Vagina (tissue), 2 donors: Measurements from ENCODE around the gene CMSS1. TPM values are rescaled to one million over a fixed set of nuclear protein-coding genes. Genes with fewer than 3 reads are reported as not detected.

Experiments
- DNase-seq, 2 donors: peaks; one replicate each; pipeline ENCODE4 v3.0.0-alpha.2; 2017; ENCODE audit errors: extremely low spot score in 2 of 2
- H3K27ac ChIP-seq: fragments of 200-600 bp; sonication (generic); one replicate; pipeline ENCODE4 v1.5.1; 2019
- H3K27me3 ChIP-seq: fragments of 200-600 bp; sonication (generic); one replicate; pipeline ENCODE4 v1.5.1; 2019
- H3K36me3 ChIP-seq, 2 donors: fragments of 200-600 bp; sonication (generic); one replicate each; pipeline ENCODE4 v1.5.1; 2017 to 2019
- H3K4me1 ChIP-seq: fragments of 200-600 bp; sonication (generic); one replicate; pipeline ENCODE4 v1.5.1; 2019
- H3K4me3 ChIP-seq, 2 donors: fragments of 200-600 bp; sonication (generic); 1 replicate in 1 of 2; 2 replicates in 1 of 2; pipeline ENCODE4 v1.5.1; 2016 to 2019
- H3K9me3 ChIP-seq: fragments of 200-600 bp; sonication (generic); one replicate; pipeline ENCODE4 v1.5.1; 2019
- CTCF ChIP-seq, 3 experiments: fragments of 450-650 bp in 2 of 3; fragments of 200-600 bp in 1 of 3; sonication (generic) in 1 of 3; IDR thresholded peaks; one replicate each; pipeline ENCODE4 v1.5.1; 2017 to 2019; ENCODE audit warnings: antibody characterized with exemption in 3 of 3, mild to moderate bottlenecking in 2 of 3, moderate library complexity in 2 of 3
- POLR2A ChIP-seq, 2 donors: fragments of 450-650 bp; IDR thresholded peaks; one replicate each; pipeline ENCODE4 v1.6.1; 2017; ENCODE audit warnings: antibody characterized with exemption in 2 of 2, mild to moderate bottlenecking in 2 of 2, moderate library complexity in 2 of 2
- POLR2AphosphoS5 ChIP-seq, 2 donors: sonication (generic); formaldehyde crosslinking; IDR thresholded peaks; one replicate each; pipeline ENCODE4 v1.9.0; 2017; ENCODE audit warnings: antibody characterized with exemption in 2 of 2, mild to moderate bottlenecking in 2 of 2, low read depth in 1 of 2; ENCODE audit not compliant: insufficient read depth in 1 of 2
- intact Hi-C: fragments of 100-400 bp; cut with DNase I; formaldehyde crosslinking; loops from one replicate; pipeline ENCODE4 v1.15.1; 2023
- total RNA-seq: library from RNA; depleted of rRNA; stranded (reverse); fragments of >200 nt; gene quantifications from one replicate; pipeline ENCODE4 v1.2.3, GENCODE V29; 2016

CMSS1 gene
- total RNA-seq, 1 donor from 2014 or later: 21.4 TPM

- no peak overlapping the region for H3K27ac ChIP-seq
- no peaks in the 10 kb centered on the region for H3K27me3 ChIP-seq
- no peak for DNase-seq
- H3K36me3 ChIP-seq: no peaks in the 10 kb centered on the region
- H3K4me3 ChIP-seq: no peak overlapping the region
- no peak for TF ChIP-seq CTCF (IDR thresholded peaks at IDR 0.05)
- no peak for TF ChIP-seq POLR2A (IDR thresholded peaks at IDR 0.05)
- TF ChIP-seq POLR2AphosphoS5 (IDR thresholded peaks at IDR 0.05; ENCODE audit: insufficient read depth in 1 of 2, low read depth in 1 of 2): no peak
- intact Hi-C loops: no loop called here
- no peaks in the 10 kb centered on the region for H3K4me1 ChIP-seq
- no peaks in the 10 kb centered on the region for H3K9me3 ChIP-seq
These were observed 240.3 kb downstream of the CMSS1 start for GRCh38 chr3:100057716-100058575.

GRCh38 chr3:100059472-100059871 is 241.8 kb downstream of the CMSS1 start:
- no peaks in the 10 kb centered on the region for H3K9me3 ChIP-seq
- DNase-seq: no peak
- no peak overlapping the region for H3K27ac ChIP-seq
- no peaks in the 10 kb centered on the region for H3K27me3 ChIP-seq
- no peaks in the 10 kb centered on the region for H3K4me1 ChIP-seq
- intact Hi-C loops: no loop called here
- no peak for TF ChIP-seq POLR2A (IDR thresholded peaks at IDR 0.05)
- no peak for TF ChIP-seq POLR2AphosphoS5 (IDR thresholded peaks at IDR 0.05; ENCODE audit: insufficient read depth in 1 of 2, low read depth in 1 of 2)
- no peaks in the 10 kb centered on the region for H3K36me3 ChIP-seq
- no peak overlapping the region for H3K4me3 ChIP-seq

- Histone ChIP-seq H3K27me3 (no peaks in the 10 kb centered on the region), H3K27ac (no peak overlapping the region), H3K4me3 (no peak overlapping the region), H3K36me3 (no peaks in the 10 kb centered on the region), H3K4me1 (no peaks in the 10 kb centered on the region), H3K9me3 (no peaks in the 10 kb centered on the region)
- intact Hi-C loops: loop anchor here (10.0 kb wide), 1 partner anchor 194 kb away; no protein-coding TSS in a partner anchor
- no peak for DNase-seq
- TF ChIP-seq CTCF (IDR thresholded peaks at IDR 0.05) (no peak), POLR2AphosphoS5 (IDR thresholded peaks at IDR 0.05; ENCODE audit: insufficient read depth in 1 of 2, low read depth in 1 of 2) (no peak), POLR2A (IDR thresholded peaks at IDR 0.05) (no peak)
These were observed 243.2 kb downstream of the CMSS1 start for GRCh38 chr3:100060685-100061484.

GRCh38 chr3:100062665-100063064 is 245.0 kb downstream of the CMSS1 start:
- intact Hi-C loops: loop anchor here (10.0 kb wide), 1 partner anchor 192 kb away; no protein-coding TSS in a partner anchor
- Histone ChIP-seq H3K27me3 (no peaks in the 10 kb centered on the region), H3K4me3 (no peak overlapping the region), H3K4me1 (no peaks in the 10 kb centered on the region), H3K27ac (no peak overlapping the region), H3K36me3 (no peaks in the 10 kb centered on the region), H3K9me3 (no peaks in the 10 kb centered on the region)
- no peak for DNase-seq
- no peak for TF ChIP-seq POLR2AphosphoS5 (IDR thresholded peaks at IDR 0.05; ENCODE audit: insufficient read depth in 1 of 2, low read depth in 1 of 2)
- TF ChIP-seq POLR2A (IDR thresholded peaks at IDR 0.05): no peak
- no peak for TF ChIP-seq CTCF (IDR thresholded peaks at IDR 0.05)

- H3K36me3 ChIP-seq: no peaks in the 10 kb centered on the region
- H3K27me3 ChIP-seq: no peaks in the 10 kb centered on the region
- no peak for TF ChIP-seq CTCF (IDR thresholded peaks at IDR 0.05)
- no peak for TF ChIP-seq POLR2A (IDR thresholded peaks at IDR 0.05)
- TF ChIP-seq POLR2AphosphoS5 (IDR thresholded peaks at IDR 0.05; ENCODE audit: insufficient read depth in 1 of 2, low read depth in 1 of 2): no peak
- intact Hi-C loops: loop anchor here (10.0 kb wide), 1 partner anchor 191 kb away; no protein-coding TSS in a partner anchor
- no peak for DNase-seq
- peaks cover 3% of the 10 kb centered on the region for H3K4me1 ChIP-seq
- H3K27ac ChIP-seq: no peak overlapping the region
- H3K4me3 ChIP-seq: no peak overlapping the region
- H3K9me3 ChIP-seq: no peaks in the 10 kb centered on the region
These were observed 246.3 kb downstream of the CMSS1 start for GRCh38 chr3:100063929-100064461.
